NCI-H446 (cell line): ENCODE results near the gene CDC42BPB.
"Not testable (repeated sequence)": the region's sequence is repeated elsewhere in the genome, so short reads cannot be mapped to it uniquely, and the experiment has no call there.

ENCODE experiments used
- DNase-seq, 2 experiments: peaks; one replicate each; lab custom pipeline; 2025; lab: John Stamatoyannopoulos, UW

The CDC42BPB gene

DNA sequence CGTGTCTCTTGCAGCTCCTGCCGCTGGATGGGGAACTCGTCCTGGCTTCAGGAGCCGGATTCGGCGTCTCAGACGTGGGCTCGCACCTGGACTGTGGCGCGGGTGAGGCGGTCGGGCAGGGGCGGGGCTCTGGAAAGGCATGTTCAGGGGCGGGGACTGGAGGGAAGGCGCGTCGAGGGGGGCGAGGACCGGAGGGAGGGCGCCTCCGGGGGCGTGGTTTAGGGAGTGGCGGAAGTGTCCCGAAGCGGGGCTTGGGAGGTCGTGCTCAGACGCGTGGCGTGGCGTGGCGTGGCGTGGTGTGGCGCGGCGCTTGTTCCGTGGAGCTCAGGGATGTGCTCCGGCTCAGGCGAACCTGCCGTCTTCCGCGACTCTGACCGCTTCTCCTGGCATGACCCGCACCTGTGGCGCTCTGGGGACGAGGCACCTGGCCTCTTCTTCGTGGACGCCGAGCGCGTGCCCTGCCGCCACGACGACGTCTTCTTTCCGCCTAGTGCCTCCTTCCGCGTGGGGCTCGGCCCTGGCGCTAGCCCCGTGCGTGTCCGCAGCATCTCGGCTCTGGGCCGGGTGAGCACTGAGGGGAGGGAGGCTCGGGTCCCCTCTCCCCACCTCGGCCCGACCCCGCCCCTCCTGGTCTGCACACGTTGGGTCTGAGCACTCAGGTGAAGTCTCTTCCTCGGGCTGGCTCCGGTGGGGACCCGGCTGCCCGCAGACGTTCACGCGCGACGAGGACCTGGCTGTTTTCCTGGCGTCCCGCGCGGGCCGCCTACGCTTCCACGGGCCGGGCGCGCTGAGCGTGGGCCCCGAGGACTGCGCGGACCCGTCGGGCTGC is 128.7 kb downstream of the CDC42BPB start:
- DNase-seq, result peak in 1 of 2 experiments; percentile 30

DNA sequence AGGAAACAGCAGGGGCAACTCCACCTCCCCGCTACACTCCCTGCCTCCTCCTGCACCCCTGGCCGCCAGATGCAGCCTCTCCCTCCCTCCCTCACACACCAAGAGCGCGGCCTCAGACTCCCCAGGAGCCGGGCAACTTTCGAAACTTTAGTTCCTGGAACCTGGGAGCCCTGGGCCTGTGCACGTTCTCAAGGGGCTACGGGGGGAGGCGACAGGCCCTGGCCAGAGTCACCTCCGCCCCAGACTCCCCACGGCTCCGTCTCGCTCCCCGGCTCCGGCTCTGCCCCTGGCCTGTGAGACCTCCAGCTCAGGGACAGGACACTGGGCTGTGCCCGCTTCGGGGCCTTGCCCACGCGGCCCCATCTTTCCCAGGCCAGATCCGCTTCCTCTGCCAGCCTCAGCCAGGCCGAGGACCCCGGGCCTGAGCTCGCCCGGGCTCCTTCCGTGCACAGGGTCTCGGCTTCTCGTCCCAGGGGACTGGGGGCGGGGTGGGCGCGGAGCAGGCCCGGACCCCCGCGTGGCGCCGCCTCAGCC is 129.4 kb downstream of the CDC42BPB start:
- DNase-seq, result no peak

DNA sequence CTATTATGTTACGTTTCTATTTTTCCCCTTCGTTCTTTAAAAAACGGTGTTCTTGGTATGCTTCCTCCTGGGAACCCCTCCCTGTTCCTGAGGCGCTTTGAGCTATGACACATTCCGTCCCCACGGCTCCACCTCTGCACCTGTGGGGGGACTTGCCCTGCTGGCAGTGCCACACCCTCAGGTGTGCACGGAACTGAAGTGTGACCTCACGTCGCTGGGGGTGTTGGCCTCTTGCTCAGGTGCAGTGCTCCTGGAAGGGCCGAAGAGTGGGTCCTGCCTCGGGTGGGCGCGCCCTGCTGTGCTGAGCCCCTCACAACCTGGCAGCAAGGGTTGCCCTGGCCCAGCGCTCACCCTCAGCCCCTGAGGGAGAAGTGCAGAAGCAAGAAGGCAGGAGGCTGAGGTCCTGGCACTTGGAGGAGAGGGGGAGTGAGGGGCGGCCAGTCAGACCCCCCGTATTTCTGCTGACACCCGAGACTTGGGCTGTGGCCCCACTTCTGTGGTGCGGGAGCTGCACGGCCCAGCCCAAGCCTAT is 129.9 kb downstream of the CDC42BPB start:
- DNase-seq, result no peak

DNA sequence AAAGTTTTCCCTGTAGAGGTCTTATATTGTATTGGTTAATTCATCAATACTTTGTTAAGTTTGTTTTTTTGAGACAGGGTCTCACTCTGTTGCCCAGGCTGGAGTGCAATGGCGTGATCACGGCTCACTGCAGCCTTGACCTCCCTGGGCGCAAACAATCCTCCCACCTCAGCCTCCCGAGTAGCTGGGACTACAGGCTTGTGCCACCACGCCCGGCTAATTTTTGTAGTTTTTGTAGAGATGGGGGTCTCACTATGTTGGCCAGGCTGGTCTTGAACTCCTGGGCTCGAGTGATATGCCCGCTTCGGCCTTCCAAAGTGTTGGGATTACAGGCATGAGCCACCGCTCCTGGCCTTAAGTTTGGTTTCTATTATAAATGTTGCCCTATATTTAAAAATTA is 130.5 kb downstream of the CDC42BPB start:
- not testable (repeated sequence) for DNase-seq

DNA sequence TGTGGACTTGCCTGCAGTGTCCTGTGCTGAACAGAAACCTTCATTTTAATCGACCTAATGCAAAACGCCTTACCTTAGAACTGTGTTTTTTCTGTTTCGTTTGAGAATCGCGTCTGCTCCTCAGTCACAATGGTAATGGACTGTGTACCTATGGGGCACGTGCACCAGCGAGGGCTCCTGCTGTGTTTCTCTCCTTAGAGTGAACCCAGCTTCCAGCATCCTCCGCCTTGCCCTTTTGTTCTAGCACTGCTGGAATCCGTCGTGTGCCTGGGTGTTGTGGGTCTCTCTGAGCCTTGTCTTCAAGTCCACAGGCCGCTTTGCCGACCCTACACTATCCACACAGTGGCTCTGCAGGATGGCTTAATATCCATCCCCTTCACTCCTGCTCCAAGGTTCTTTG is 131.2 kb downstream of the CDC42BPB start:
- no peak for DNase-seq

DNA sequence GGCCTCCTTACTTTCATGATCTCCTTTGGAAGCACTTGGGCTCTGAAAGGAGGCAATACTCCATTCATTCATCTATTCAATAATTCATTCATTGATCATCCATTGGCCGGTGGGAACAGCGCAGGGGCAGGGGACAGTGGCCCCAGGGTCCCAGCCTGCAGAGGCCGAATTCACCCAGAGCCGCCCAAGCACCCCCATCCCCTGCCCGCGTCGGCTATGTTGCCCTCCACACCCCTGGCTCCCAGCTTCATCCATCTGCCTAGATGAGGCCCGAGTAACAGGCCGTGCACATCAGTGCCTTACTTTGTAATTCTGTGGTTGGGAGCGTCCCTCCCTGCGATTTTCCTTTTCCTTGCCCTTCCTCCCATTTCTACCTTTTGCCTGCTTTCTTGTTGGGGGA is 131.7 kb downstream of the CDC42BPB start:
- DNase-seq, result no peak

DNA sequence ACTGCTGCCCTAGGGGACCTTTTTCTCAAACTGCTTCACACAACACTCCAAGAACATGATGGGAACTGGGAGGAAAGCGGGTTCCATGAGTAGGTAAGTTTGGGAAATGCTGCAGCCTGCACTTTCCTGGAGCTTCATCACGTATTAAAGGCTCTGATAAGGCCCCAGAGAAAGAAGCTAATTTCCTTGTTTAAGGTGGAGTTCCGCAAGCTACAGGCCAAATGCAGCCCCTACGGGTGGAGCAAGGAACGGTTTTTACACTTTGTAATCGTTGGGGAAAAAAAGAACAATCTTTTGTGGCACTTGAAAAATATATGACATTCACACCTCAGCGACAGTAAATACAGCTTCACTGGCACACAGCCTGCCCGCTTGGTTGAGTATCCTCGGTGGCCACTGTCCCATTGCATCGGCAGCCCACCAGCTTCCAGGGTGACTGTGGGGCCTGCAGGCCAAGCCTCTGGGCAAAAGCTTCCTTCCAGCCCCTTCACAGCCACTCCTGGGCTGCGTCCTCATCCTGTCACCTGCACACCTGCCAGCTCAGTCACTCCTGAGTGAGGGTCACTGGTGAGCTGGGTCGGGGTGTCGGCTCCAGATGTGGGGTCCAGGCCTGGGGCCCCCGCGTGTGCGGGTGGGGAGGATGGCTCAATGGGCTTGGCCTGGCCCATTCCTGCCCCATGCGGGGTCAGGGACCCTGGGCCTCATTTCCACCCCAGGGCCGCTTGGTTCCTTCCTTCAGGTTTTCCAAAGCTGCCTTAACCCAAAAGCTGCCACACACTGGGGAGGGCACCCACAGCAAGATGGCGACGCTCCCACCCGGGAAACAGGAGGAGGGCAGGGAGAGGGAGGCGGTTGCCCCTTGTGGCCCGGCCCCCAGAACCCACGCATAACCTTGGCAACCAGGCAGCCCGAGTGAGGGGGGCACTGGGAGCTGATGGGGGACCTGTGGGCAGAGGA is 132.4 kb downstream of the CDC42BPB start:
- no peak for DNase-seq

DNA sequence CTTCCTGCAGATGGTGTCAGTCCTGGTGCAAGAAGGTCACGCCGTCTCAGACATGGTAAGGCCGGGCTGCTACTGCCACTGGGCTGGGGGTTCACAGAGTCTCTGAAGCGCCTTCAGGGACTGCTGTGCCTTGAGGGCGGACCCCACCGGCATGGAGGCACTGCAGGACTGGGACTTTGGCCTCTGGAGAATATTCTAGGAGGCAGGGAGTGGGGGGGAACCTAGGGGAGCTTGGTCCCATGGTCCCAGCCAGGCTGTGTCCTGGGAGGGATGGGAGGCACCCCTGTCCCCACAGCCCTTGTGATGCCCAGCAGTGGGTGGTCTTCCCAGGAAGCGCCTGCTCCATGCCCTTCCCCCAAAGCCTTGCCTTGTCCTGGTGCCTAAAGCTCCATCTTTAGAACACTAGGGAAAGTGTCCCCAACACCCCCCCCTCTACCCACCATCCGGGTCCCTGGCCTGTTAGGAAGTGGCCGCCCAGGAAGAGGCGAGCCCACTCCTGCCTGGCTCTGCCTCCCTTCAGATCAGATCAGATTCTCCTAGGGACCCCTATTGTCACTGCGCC is 133.3 kb downstream of the CDC42BPB start:
- DNase-seq, result no peak

DNA sequence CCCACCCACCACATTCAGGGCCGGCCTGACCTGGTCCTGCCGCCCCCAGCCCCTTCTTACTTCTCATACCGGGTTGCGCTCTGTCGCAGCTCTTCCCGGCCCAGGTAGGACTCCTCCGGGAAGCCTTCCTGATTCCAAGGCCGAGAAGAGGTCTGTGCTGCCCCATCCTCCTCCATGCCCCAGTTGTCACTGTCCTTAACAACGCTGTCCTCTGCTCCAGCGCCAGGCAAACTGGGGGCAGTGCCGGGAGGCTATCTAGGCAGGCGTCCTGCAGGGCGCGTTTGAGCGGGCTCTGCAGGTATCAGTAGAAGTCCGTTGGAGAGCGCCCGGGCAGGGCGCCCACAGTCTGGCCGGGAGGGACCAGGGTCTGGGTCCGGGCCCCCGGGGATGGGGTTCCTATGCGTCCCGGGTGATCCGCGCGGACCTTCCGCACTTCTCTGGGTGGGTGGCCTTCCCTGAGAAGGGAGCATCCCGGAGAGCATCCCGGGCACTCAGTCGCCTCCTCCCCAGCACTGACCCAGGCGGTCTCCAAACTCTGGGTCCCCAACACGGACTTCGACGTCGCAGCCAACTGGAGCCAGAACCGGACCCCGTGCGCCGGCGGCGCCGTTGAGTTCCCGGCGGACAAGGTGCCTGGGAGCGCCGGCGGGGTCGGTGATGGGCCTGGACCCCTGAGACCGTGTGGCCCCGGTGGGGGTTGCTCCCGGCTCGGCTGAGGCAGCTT is 134.0 kb downstream of the CDC42BPB start:
- no peak for DNase-seq

DNA sequence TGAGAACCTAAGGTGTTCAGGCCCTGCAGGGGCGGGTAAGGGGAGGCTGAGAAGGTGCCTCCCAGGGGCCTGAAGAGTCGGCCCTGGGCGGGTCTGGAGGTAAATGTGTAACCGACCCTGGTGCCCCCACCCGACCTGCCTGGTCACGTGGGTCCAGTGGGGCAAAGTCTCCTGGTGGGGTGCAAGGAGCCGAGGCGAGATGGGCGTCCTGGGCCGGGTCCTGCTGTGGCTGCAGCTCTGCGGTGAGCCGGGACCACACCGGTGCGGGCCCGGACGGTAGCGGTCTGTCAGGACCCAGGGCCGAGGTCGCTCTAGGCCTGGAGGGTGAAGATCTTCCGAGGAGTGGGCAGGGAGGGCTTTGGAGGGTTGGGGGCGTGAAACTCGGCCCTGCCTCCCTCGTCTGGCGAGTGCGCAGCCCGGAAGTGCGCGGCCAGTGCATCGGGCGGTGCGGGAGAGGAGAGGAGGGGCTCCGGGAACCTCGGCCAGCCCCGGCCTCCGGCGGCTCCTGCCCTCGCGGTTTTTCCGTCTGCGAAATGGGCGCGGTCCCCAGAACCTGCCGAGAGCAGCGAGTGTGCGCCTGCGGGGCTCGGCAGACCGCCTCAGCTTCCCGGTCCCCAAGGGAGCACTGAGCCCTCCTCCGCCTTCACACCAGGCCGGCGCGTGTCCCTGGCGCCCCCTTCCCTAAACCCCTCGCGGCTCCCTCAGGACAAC is 134.7 kb downstream of the CDC42BPB start, which contains the start of gene AMN:
Gene AMN, plus strand, starts transcription at position 174 of the 711 bp plus-strand sequence. Its CDS starts 26 bp downstream, at position 200.
- no peak for DNase-seq

DNA sequence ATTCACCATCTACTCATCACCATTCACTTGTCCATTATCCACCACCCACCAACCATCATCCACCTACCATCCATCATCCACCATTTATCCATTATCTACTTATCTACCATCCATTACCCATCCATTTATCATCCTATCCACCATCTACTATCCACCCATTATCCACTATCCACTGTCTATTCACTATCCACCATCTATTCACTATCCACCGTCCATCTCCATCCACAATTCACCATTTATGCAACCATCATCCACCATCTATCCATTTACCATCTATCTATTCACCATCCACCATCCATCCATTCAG is 136.4 kb downstream of the CDC42BPB start:
- DNase-seq, result no peak

DNA sequence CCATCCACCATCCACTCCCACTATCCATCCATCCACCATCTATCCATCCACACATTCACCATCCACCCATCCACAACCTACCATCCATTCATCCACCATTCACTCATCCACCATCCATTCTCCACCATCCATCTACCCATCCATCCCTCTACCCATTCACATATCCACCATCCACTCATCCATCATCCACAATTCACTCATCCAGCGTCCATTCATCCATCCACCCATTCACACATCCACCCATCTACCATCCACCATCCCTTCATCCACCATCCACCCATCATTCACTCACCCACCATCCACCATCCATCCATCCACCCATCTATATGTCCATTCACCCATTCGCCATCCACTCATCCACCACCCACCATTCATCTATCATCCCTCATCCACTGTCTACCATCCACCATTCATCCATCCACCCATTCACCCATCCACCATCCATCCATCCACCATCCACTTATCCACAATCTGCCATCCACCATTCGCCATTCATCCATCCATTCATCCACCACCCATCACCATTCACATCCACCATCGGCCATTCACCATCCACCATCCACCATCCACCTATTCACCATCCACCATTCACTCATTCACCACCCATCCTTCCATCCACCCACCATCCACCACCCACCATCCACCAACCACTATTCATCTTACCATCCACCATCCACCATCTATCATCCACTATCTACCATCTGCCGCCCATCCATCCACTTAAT is 136.9 kb downstream of the CDC42BPB start:
- DNase-seq, result no peak

DNA sequence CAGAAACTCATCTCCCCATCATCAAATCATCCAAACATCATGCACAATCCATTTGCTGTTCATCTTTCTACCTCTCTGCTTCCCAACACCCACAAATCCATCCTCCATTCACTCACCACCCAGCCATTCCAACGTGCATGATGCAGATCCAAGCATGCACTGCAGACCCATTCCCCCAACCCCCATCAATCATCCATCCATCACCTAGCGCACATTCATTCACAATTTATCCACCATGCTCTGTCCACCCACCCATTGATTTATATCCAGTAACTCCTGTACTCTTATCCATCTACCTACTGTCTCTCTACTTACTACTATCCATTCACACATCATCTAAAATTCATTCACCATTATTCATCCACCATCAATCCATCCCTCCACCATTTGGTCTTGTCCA is 138.9 kb downstream of the CDC42BPB start:
- DNase-seq, result no peak

DNA sequence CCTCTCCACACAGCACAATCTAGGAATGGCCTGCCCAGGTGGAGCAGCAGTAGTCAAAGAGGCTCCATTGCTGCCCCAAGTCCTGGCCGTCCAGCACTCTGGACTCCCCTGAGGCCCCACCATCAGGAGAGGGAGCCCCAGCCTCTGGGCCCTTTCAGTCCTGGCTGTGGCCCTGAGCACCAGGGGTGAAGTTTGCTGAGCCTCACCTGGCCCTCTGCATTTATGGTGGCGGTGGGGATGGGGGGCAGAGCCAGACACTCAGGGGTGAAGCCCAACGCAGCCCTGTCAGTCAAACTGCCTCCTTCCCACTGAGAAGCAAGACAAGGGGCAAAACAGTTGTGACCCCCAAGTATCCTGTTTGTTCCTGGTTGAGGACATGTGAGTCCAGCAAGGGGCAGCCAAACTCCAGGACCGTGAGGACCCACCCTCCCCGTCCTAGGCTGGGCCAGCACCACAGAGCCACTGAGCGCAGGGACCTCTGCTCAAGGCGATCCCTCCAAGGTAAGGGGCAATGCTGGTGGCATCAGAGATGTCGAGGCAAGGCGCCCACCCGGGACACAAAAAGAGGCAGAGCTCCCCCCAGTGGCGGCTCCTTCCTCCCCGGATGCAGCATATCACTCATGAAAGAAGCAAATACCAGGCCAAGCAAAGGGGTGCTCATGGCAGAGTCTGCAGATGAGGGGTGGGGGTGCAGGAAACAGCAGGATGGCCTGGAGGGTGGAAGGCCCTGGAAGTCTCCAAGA is 139.7 kb downstream of the CDC42BPB start:
- peak in 1 of 2 experiments; percentile 70 for DNase-seq

DNA sequence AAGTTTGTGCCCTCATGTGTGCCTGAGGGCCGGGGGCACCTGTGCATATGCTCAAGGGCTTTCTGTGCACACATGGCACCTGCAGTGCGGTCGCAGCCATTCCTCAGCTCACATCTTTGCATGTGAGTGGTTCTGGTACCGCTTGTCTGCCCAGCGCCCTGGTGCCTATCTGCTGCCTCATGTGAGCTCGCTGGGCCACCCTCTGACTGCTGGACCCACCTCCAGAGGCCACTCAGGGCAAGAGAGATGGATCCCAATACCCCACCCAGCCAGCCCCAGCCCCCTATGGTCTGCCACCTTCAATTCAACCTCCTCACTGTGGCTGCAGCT is 140.3 kb downstream of the CDC42BPB start:
- DNase-seq, result no peak

DNA sequence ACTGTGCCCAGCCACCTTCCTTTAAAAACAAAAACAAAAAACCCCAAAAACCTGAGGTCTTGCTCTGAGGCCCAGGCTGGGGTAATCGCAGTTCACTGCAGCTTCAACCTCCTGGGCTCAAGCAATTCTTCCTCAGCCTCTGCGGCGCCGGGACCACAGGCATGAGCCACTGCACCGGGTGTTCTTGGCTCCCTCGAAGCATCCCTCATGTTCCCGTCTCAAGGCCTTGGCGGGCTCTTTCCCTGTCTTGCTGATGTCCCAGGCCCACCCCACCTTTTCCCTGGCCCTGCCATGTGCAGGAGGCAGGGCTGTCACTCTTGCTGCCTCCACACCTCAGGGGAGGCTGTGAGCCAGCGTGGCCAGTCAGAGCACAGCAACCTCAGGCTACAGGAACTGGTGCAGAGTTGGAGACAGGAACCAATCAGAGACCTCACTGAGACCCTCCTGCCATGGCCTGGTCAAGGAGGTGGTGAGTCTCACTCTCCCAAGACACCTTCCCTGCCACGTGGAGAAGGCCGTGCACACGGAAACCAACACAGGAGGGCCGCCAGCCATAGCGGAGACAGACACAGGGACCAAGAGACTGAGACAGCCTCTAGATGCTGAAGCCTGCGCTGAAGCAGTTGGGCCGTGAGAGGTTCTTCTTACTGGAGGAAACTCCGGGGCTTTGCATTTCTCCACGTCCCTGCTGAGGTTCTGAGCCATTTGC is 140.8 kb downstream of the CDC42BPB start:
- no peak for DNase-seq

DNA sequence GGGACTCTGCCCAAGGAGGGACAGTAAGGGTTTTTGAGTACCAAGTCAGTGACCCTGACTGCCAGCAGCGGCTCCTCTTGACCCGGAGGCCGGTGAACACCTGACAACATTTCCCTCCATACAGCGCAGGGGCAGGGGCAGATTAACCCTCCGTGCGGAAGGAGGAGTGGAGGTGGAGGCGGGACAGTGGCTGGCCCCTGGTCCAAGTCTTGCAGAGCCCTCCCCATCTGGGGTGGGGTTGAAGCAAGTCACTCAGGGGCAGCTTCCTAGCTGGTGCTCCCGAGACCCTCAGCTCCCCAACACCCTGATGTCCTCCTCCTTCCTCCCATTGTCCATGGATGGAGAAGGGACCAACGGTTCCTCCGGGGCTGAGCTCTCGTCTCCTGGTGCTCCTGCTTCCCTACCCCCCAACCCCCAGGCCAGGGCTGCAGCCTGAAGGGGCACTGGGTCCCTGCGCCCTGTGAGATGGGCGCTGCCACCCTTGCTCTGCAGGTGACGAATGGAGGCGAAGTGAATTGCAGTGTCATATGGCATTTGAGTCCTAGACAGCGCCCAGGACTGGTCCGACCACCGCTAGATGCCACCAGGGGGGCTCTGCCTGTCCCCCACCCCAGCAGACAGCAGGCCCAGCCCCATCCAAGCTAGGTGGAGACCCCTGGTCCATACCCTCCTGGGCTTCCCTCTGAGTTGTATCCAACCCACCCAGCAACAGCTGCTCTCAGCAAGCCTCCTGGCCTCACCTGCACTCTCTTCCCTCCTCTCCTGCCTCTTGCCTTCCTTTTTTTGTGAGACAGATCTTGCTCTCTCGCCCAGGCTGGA is 141.8 kb downstream of the CDC42BPB start:
- DNase-seq, result no peak
